HUES6 (cell line): ENCODE data around the gene ZNF552.
"Not testable (repeated sequence)": the region's sequence is repeated elsewhere in the genome, so short reads cannot be mapped to it uniquely, and the experiment has no call there.

Experiments used
- H3K27ac ChIP-seq: 2 replicates; pipeline ENCODE4 v1.7.0; 2013; ENCODE audit warnings: low read depth, mild to moderate bottlenecking, low read length, inconsistent platforms
- H3K27me3 ChIP-seq: 2 replicates; pipeline ENCODE4 v1.6.1; 2013; ENCODE audit warnings: low read length; ENCODE audit not compliant: control insufficient read depth, insufficient read depth
- H3K36me3 ChIP-seq: 2 replicates; pipeline ENCODE4 v1.6.1; 2013; ENCODE audit warnings: low read length; ENCODE audit not compliant: control insufficient read depth, insufficient read depth
- H3K4me1 ChIP-seq: 2 replicates; pipeline ENCODE4 v1.6.1; 2013; ENCODE audit warnings: low read length; ENCODE audit not compliant: control insufficient read depth, insufficient read depth
- H3K4me3 ChIP-seq: 2 replicates; pipeline ENCODE4 v1.5.1; 2013; ENCODE audit warnings: low read depth, low read length
- H3K9ac ChIP-seq: one replicate; pipeline ENCODE4 v1.6.1; 2013; ENCODE audit warnings: mild to moderate bottlenecking, low read length
- H3K9me3 ChIP-seq: 2 replicates; pipeline ENCODE4 v1.6.1; 2013; ENCODE audit warnings: low read depth, low read length; ENCODE audit not compliant: control insufficient read depth, insufficient read depth

Gene ZNF552

GRCh38 chr19:57814505-57815246, at the start of gene ZNF552:
TSS of gene ZNF552 (minus strand) at chr19:57814913. CDS start at chr19:57814743, 170 bp downstream.
- H3K9ac ChIP-seq = peak within 1 kb of the TSS; percentile 98
- peak within 1 kb of the TSS; percentile 64; the same call in 1 of the 2 replicates for H3K27ac ChIP-seq
- H3K36me3 ChIP-seq = peaks cover 25% of the 10 kb centered on the region
- no peaks in the 10 kb centered on the region for H3K9me3 ChIP-seq
- no peaks in the 10 kb centered on the region for H3K27me3 ChIP-seq
- H3K4me1 ChIP-seq = peaks cover 20% of the 10 kb centered on the region
- peak within 1 kb of the TSS; percentile 96 for H3K4me3 ChIP-seq

DNA sequence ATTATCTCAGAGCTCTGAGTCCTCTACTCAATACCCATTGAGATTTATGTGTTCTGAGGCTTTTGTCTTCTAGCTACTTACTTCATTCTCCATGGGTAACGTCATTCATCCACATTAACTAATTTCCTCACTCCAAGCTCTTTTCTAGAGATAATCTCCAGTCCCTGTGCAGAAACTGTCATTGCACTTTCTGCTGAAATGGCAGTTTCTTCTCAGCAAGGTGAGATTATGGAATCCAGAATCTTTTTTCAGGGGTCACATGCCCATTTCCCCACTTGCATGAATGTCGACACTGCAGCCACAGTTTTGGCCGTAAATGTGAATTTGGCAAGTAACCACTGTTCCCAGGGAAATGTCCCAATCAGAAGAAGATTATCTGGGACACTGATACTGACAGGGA, 47.6 kb upstream of the ZNF552 start:
- not testable (repeated sequence) for H3K9ac ChIP-seq, H3K9me3 ChIP-seq, H3K4me1 ChIP-seq, H3K4me3 ChIP-seq, H3K27ac ChIP-seq, H3K27me3 ChIP-seq
- H3K36me3 ChIP-seq = peaks cover 88% of the 10 kb centered on the region

GRCh38 chr19:57854117-57854516, 39.4 kb upstream of the ZNF552 start:
- not testable (repeated sequence) for H3K27me3 ChIP-seq, H3K9ac ChIP-seq, H3K9me3 ChIP-seq, H3K27ac ChIP-seq, H3K4me3 ChIP-seq, H3K4me1 ChIP-seq
- peaks cover 61% of the 10 kb centered on the region for H3K36me3 ChIP-seq

GRCh38 chr19:57851812-57852603, 37.3 kb upstream of the ZNF552 start:
- not testable (repeated sequence) for H3K9me3 ChIP-seq, H3K27me3 ChIP-seq, H3K27ac ChIP-seq, H3K4me3 ChIP-seq, H3K4me1 ChIP-seq, H3K9ac ChIP-seq
- peaks cover 44% of the 10 kb centered on the region for H3K36me3 ChIP-seq

DNA sequence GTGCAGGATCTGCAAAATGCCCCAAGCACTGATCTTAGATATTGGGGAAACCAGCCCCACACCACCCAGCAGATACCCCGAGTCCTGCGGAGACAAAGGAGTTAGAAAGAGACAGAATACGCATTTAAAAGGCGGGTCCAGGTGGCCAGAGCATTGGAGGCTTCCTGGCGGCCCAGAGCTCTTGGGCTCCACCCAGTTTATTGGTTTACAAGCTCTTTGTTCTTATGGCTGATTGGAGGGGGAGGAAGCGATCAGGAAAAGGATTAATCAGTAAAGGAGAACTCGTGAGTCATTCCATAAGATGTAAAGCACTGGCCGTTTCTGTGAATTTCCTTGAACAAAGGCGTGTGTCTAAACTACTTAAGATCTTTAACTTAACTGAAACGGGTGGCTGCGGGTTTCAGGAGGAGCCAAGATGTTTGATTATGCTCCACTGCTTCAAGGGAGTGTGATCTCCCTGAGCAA, 35.9 kb upstream of the ZNF552 start:
- Histone ChIP-seq H3K4me1 (peaks cover 6% of the 10 kb centered on the region; the same call in 1 of the 2 replicates), H3K4me3 (peak overlapping the region; percentile 93), H3K36me3 (peaks cover 32% of the 10 kb centered on the region), H3K9me3 (no peaks in the 10 kb centered on the region), H3K9ac (peak overlapping the region; percentile 97), H3K27ac (peak overlapping the region; percentile 89), H3K27me3 (no peaks in the 10 kb centered on the region)

- Histone ChIP-seq H3K36me3 (peaks cover 33% of the 10 kb centered on the region), H3K4me3 (peak within 1 kb of the TSS; percentile 93), H3K27ac (peak within 1 kb of the TSS; percentile 89), H3K9ac (peak within 1 kb of the TSS; percentile 97)
- H3K9me3 ChIP-seq, H3K4me1 ChIP-seq, H3K27me3 ChIP-seq: not testable (repeated sequence)
Measured at GRCh38 chr19:57849666-57850473, 35.2 kb upstream of the ZNF552 start, which contains the start of gene ZNF587. TSS of gene ZNF587 (plus strand) at chr19:57849859. CDS start at chr19:57850039, 180 bp downstream.

GRCh38 chr19:57849162-57849665, 34.5 kb upstream of the ZNF552 start:
- H3K9ac ChIP-seq = not testable (repeated sequence)

GRCh38 chr19:57847164-57847563, 32.5 kb upstream of the ZNF552 start:
- not testable (repeated sequence) for H3K4me1 ChIP-seq, H3K9ac ChIP-seq, H3K4me3 ChIP-seq, H3K27me3 ChIP-seq, H3K27ac ChIP-seq, H3K9me3 ChIP-seq
- peaks cover 39% of the 10 kb centered on the region for H3K36me3 ChIP-seq

More at GRCh38 chr19:57849162-57849665, 34.5 kb upstream of the ZNF552 start:
- not testable (repeated sequence) for H3K9me3 ChIP-seq, H3K27ac ChIP-seq, H3K27me3 ChIP-seq, H3K4me1 ChIP-seq
- peaks cover 37% of the 10 kb centered on the region for H3K36me3 ChIP-seq
- H3K4me3 ChIP-seq = peak overlapping the region; percentile 93

GRCh38 chr19:57841122-57841763, 26.5 kb upstream of the ZNF552 start:
- no peak overlapping the region for H3K4me3 ChIP-seq
- H3K27ac ChIP-seq = 0 out of 2 replicates have a peak overlapping the region, but pooled peaks have one; percentile 14
- no peaks in the 10 kb centered on the region for H3K4me1 ChIP-seq
- no peaks in the 10 kb centered on the region for H3K9me3 ChIP-seq
- no peak overlapping the region for H3K9ac ChIP-seq
- H3K36me3 ChIP-seq = peaks cover 77% of the 10 kb centered on the region
- H3K27me3 ChIP-seq = no peaks in the 10 kb centered on the region

DNA sequence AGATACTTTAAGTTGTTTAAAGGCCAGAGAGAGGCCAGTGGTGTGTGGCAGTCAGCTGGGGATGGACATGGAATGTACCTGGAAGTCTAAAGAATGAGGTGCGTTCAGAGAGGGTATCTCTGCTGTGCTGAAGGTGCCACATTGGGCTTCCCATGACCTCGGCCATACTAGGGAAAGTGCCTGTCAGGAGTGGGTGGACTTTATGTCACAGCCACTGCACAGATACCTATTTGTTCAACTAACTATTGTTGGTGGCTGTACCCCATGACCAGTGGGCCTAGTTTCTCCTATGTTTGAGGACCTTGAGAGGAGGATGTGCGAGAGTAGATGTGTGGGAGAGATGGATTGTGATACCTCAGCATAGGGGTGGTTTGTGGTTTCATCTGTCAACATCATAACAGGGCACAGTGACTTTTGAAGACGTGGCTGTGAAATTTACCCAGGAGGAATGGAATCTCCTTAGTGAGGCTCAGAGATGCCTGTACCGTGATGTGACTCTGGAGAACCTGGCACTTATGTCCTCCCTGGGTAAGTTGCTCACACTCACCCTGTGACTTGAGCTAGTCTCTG, 24.0 kb upstream of the ZNF552 start:
- not testable (repeated sequence) for H3K27me3 ChIP-seq, H3K4me3 ChIP-seq, H3K4me1 ChIP-seq, H3K27ac ChIP-seq, H3K9me3 ChIP-seq, H3K9ac ChIP-seq
- peaks cover 60% of the 10 kb centered on the region for H3K36me3 ChIP-seq
